Progenitor cell of endocrine pancreas (in vitro differentiated cells): Measurements from ENCODE around the gene SORCS2. TPM values are rescaled to one million over a fixed set of nuclear protein-coding genes. Genes with fewer than 3 reads are reported as not detected.

Experiments used
- DNase-seq: peaks from one replicate; pipeline ENCODE4 v3.0.0; 2021; ENCODE audit warnings: low spot score; ENCODE audit not compliant: unreplicated experiment
- H3K27ac Mint-ChIP-seq: 2 replicates; pipeline ENCODE4 v1.8.0; 2021; ENCODE audit warnings: mild to moderate bottlenecking, moderate library complexity, mixed read lengths
- H3K27me3 Mint-ChIP-seq: 2 replicates; pipeline ENCODE4 v1.8.0; 2021; ENCODE audit warnings: mixed read lengths
- H3K36me3 Mint-ChIP-seq: 2 replicates; pipeline ENCODE4 v1.8.0; 2022; ENCODE audit warnings: mixed read lengths; ENCODE audit not compliant: insufficient read depth
- H3K4me1 Mint-ChIP-seq: 2 replicates; pipeline ENCODE4 v1.8.0; 2021; ENCODE audit warnings: low read depth, mixed read lengths
- H3K4me3 Mint-ChIP-seq: 2 replicates; pipeline ENCODE4 v1.8.0; 2021; ENCODE audit warnings: low read depth, mild to moderate bottlenecking, moderate library complexity, mixed read lengths
- H3K9me3 Mint-ChIP-seq: 2 replicates; pipeline ENCODE4 v1.8.0; 2021; ENCODE audit warnings: low read depth, mixed read lengths
- total RNA-seq: library from RNA; stranded (reverse); gene quantifications from 2 replicates; pipeline ENCODE4 v1.2.1, GENCODE V29; 2021
- TF ChIP-seq, protein P1 (sequence below): fragments of 200-600 bp; sonication (generic); IDR thresholded peaks from one replicate; pipeline ENCODE4 v1.5.0; 2021; ENCODE audit warnings: antibody characterized with exemption, mild to moderate bottlenecking; ENCODE audit not compliant: unreplicated experiment

Gene SORCS2
- total RNA-seq, 1 donor from 2014 or later = 2.2 TPM

DNA sequence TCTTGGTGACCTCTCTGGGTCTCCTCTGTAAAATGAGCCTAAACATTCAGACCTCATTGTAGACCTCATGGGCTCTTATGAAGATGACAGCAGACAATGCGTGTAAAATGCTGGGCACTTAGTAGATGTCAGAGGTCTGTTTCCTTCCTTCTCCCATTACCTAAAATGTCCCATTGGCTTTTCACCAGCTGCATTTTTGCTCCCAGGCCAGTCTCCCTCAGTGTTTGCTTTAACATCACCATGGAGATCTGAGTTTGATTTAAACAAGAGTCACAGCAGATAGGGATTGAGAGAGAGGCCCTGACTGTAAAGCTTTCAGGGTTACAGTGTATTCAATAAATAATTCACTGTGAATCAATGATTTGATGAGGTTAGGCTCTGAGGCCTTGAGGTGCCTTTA lies 218.1 kb downstream of the SORCS2 start:
- no peak for DNase-seq
- Mint-ChIP-seq H3K36me3 (peaks cover 9% of the 10 kb centered on the region), H3K9me3 (peaks cover 32% of the 10 kb centered on the region), H3K4me1 (peaks cover 25% of the 10 kb centered on the region), H3K4me3 (no peak overlapping the region), H3K27me3 (no peaks in the 10 kb centered on the region), H3K27ac (no peak overlapping the region)
- TF ChIP-seq, protein P1, sequence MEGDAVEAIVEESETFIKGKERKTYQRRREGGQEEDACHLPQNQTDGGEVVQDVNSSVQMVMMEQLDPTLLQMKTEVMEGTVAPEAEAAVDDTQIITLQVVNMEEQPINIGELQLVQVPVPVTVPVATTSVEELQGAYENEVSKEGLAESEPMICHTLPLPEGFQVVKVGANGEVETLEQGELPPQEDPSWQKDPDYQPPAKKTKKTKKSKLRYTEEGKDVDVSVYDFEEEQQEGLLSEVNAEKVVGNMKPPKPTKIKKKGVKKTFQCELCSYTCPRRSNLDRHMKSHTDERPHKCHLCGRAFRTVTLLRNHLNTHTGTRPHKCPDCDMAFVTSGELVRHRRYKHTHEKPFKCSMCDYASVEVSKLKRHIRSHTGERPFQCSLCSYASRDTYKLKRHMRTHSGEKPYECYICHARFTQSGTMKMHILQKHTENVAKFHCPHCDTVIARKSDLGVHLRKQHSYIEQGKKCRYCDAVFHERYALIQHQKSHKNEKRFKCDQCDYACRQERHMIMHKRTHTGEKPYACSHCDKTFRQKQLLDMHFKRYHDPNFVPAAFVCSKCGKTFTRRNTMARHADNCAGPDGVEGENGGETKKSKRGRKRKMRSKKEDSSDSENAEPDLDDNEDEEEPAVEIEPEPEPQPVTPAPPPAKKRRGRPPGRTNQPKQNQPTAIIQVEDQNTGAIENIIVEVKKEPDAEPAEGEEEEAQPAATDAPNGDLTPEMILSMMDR = no peak

DNA sequence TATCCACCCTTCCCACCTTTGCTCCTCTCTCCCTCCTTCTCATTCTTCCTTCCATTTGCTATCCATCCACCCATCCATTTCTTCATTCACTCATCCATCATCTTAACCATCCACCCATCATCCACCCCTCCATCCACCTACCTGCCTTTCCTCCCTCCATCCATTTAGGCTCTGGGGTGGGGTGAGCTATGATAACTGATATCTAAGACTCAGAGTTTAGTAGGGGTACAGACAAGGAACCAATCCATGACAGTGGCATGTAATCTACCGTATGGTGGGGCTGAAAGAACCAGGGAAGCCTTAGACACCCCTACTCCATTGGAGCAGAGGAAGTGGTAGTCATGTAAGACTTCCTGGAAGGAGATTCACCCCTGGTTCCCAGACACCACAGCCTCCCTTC lies 219.2 kb downstream of the SORCS2 start:
- Mint-ChIP-seq H3K9me3 (peaks cover 22% of the 10 kb centered on the region), H3K4me3 (no peak overlapping the region), H3K27ac (no peak overlapping the region), H3K36me3 (peaks cover 9% of the 10 kb centered on the region), H3K27me3 (no peaks in the 10 kb centered on the region), H3K4me1 (peaks cover 35% of the 10 kb centered on the region)
- DNase-seq = no peak
- TF ChIP-seq, protein P1 = no peak

DNA sequence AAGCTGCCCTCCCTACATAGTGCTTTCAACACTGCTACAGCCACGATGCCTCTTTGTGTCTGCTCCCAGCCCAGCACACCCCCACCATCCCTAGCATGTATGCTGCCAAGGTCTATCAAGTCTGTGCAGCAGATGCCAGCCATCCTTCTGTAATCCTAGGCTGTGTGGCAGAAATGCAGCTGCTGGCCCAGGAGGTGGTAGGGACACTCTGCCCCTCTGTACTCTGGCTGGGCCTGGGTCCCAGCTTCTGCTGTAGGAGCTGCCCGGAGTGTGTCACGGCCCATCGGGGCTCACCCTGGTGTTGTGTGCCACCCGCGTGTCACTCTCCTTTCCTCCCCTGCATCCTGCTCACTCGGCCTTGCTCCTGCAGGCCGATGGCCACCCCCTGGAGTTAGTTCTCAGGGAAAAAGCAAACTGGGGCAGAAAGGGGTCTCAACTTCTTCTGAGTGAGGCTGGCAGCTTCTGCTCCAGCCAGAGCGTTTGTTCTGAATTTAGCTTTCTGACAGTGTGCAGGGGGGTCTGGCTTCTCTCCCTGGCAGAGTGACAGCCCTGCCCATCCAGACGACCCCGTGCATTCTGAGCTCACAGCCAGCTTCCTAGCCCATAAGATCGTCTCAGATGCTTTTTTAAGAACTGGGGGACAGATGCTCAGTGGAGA lies 219.7 kb downstream of the SORCS2 start:
- Mint-ChIP-seq H3K27ac (no peak overlapping the region), H3K27me3 (no peaks in the 10 kb centered on the region), H3K4me3 (no peak overlapping the region), H3K9me3 (peaks cover 18% of the 10 kb centered on the region), H3K36me3 (peaks cover 9% of the 10 kb centered on the region), H3K4me1 (peaks cover 40% of the 10 kb centered on the region)
- no peak for DNase-seq
- TF ChIP-seq, protein P1 = no peak

DNA sequence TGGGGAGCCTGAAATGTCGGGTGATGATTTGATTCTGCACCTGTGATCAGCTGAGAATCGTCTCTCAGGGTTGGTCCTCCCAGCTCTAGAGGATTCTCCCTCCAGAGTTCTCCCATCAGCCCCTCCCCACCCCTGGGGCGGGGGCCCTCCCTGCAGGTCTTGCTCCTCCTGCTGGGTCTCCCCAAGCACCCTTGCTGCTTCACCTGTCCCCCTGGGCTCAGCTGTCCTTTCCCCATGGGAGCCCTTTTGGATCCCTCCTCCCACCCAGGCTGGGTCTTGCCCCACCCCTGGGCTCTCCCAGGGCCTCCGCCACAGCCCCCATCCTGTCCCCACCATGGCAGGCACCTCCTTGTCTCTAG lies 220.2 kb downstream of the SORCS2 start:
- Mint-ChIP-seq H3K27me3 (no peaks in the 10 kb centered on the region), H3K4me3 (no peak overlapping the region), H3K9me3 (peaks cover 13% of the 10 kb centered on the region), H3K4me1 (peaks cover 40% of the 10 kb centered on the region), H3K27ac (no peak overlapping the region), H3K36me3 (peaks cover 8% of the 10 kb centered on the region)
- no peak for DNase-seq
- TF ChIP-seq, protein P1 = no peak

DNA sequence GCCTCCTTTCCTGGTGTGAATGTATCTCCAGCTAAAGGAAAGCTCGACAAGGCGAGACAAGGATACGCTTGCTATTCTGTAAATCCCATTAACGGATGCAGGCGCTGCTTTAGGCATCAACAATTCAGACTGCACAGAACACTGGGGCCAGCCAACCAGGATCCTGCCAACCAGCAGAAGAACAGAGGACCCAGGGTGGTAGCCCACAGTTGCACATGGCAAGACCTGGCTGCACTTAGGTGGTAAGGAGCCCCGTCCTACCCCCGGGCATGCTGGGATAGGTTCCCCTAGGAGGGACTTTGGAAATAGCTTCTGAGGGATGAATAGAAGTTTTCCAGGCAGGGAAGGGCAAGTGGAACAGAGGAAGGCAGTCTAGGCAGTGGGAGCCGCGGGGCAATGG lies 221.7 kb downstream of the SORCS2 start:
- no peak overlapping the region for H3K4me3 Mint-ChIP-seq
- H3K27me3 Mint-ChIP-seq = no peaks in the 10 kb centered on the region
- TF ChIP-seq, protein P1 = no peak
- no peak for DNase-seq
- H3K9me3 Mint-ChIP-seq = peaks cover 7% of the 10 kb centered on the region
- peaks cover 40% of the 10 kb centered on the region for H3K4me1 Mint-ChIP-seq
- H3K36me3 Mint-ChIP-seq = peaks cover 3% of the 10 kb centered on the region
- no peak overlapping the region for H3K27ac Mint-ChIP-seq
